HG03095 (cell line): ENCODE data around the gene ADAMTS8.

Experiments
- ATAC-seq: cut with Tn5 transposase; IDR thresholded peaks from one replicate; pipeline ENCODE4 v1.9.1; 2021; ENCODE audit warnings: moderate library complexity; ENCODE audit not compliant: unreplicated experiment

ADAMTS8 gene

GRCh38 chr11:130462101-130462885, 33.9 kb upstream of the ADAMTS8 start:
- ATAC-seq = no peak

GRCh38 chr11:130459521-130459920, 31.1 kb upstream of the ADAMTS8 start:
- ATAC-seq = no peak

GRCh38 chr11:130458410-130458729, 30.0 kb upstream of the ADAMTS8 start:
- no peak for ATAC-seq

DNA sequence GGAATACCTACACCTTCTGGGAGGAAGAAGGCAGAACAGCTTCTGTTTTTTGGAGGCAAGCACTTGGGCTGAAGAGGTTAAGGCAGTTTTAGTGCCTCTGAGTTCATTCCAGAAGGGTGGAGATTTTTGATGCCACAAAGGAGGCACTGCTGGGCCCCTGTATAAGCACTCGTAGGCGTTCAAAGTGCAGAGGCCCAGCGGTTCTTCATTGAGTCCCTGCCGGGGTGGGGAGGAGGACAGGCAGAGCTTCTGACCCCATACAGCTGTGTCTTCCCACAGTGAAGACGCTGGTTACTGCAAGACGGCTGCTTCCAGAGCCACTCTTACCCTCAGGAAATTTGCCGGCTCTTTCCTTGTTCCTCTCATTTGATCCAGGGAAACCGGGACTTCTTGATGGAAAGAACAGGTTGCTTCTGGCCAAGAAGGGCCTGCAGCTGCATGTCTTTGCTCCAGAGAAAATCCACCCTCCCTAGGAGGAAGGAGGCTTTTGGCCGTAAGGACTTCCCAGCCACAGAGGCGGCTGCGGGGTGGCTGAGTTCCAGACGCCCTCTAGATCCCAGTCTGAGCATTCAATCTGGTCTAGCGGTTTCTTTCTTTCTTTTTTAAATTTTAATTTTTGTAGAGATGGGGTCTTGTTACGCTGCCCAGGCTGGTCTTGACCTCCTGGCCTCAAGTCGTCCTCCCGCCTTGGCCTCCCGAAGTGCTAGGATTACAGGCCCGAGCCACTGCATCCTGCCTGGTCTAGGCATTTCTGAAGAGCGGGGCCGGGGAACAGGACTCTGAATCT, 29.4 kb upstream of the ADAMTS8 start:
- no peak for ATAC-seq

- no peak for ATAC-seq
Measured at GRCh38 chr11:130456286-130456685, 27.9 kb upstream of the ADAMTS8 start.

DNA sequence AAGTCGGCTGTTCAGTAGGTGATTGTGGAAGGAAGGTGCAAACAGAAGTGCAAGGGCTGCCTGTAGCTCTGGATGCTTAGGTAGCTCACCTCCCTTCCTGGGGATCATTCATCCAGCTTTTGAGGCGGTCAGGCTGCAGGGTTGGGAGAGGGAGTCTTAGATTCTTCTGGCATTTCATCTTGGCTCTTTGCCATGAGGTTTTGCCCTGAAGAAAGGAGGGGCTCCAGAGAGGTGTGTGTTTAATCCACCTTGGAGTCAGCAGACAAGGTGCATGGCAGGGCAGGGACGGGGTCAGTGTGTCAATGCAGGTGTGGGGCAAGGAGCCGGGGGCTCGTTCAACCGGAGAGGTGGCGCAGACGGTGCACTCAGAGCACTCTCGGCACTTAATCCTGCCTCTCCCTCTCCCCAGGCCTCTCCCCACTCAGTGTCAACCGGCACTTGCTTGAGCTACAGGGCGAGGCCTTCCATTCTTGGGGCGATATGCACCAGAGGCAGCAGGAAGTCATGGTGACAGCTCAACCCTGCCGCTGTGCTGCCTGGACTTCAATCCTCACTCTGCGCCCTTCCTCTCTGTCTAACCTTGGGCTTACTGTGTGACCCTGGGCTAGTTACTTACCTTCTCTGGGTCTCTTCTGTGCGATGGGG, 27.2 kb upstream of the ADAMTS8 start:
- no peak for ATAC-seq

DNA sequence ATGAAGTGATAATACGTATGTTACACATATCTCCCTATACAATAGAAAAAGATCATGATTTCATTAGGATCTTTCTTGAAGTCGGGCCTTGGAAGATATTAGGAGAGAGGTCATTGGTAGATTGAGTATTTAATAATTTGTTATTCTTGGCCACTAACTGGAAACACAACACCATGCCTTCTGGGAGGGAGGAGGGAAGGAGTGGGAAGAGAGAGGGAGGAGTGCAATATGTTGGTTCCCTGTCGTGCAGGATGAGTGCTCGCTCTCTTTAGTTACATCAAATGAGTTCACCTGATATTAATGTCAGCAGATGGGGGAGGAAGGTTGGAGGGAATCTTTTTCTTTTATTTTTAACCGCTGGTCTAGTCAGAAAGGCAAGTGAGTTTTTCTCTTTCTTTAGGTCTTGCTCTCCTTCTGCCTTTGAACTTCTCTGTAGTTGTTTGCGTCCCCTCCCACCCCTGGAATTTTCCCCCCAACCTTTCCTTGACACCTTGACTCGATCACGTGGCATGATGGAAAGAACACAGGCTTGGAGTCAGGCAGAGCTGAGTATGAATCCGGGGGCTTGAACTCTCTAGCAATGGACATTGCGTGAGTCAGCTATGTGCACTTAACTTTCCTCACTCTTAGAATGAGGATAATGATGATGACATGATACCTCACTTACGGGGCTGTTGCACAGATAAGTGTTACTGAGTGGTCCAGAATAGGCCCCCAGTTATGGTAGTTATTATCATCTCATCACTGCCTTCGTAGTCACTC, 26.3 kb upstream of the ADAMTS8 start:
- ATAC-seq = no peak

DNA sequence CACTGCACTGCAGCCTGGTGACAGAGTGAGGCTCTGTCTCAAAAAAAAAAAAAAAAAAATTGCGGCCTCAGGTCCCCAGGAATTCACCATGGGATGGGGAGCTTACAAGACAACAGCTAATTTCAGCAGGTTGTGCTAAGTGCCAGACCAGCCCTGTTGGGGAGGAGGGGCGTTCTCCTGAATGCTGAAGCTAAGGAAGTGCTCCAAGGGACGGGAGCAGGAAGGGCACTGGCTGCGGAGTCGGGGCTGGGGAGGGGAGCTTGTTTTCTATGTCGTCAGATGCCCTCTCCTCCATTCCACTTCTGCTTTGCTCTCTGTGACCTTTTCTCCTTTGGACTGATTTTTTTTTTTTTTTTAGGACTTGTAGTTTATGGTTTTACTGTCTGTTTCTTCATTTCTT, 24.5 kb upstream of the ADAMTS8 start:
- ATAC-seq = no peak

GRCh38 chr11:130452176-130452575, 23.8 kb upstream of the ADAMTS8 start:
- ATAC-seq = no peak

- ATAC-seq = no peak
Measured at GRCh38 chr11:130451231-130452019, 23.0 kb upstream of the ADAMTS8 start.

- no peak for ATAC-seq
Measured at GRCh38 chr11:130449996-130450769, 21.8 kb upstream of the ADAMTS8 start.

GRCh38 chr11:130449310-130449990, 21.0 kb upstream of the ADAMTS8 start:
- ATAC-seq = no peak

GRCh38 chr11:130448416-130449309, 20.3 kb upstream of the ADAMTS8 start, which contains the start of gene ADAMTS15:
Gene ADAMTS15 (plus strand): TSS chr11:130448645. CDS start chr11:130448974, 329 bp downstream.
- no peak for ATAC-seq

DNA sequence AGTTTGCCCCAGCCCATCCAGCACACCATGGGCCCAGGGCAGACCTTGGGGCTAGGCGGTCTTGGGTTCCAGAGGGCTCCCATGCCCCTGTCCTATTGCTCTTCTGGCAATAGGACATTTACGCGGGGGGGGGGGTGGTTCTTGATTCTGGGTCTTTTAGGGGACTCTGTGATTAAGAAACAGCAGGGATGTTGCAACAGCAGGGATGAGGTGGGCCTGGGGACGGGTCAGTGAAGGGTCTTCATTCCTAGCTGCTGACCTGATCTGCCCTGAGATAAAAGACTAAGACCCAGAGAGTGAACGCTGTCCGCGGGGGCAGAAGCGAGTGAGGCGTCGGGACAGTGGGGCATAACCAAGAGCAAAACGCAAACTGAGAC, 19.6 kb upstream of the ADAMTS8 start:
- ATAC-seq = no peak

GRCh38 chr11:130445788-130446187, 17.4 kb upstream of the ADAMTS8 start:
- no peak for ATAC-seq

DNA sequence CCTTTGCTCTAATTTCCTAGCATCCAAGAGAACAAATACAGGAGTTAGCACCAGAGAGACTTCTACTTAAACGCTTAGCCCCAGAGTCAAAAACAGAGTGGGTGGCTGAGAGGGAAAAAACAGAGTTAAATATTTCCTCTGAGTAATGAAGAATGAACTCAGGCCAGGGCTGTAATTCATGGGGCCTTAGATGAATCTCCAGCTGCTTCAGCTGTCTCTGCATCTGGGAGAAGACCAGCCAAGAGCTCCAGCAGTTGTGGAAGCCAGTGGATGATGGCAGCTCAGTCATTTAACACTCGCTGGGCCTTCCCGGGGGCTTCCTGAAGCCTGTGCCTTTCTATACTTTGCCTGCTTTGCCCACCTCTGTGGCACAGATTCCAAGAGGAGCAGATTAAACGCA, 14.3 kb upstream of the ADAMTS8 start:
- ATAC-seq = no peak

- ATAC-seq = no peak
Measured at GRCh38 chr11:130441719-130442118, 13.3 kb upstream of the ADAMTS8 start.

DNA sequence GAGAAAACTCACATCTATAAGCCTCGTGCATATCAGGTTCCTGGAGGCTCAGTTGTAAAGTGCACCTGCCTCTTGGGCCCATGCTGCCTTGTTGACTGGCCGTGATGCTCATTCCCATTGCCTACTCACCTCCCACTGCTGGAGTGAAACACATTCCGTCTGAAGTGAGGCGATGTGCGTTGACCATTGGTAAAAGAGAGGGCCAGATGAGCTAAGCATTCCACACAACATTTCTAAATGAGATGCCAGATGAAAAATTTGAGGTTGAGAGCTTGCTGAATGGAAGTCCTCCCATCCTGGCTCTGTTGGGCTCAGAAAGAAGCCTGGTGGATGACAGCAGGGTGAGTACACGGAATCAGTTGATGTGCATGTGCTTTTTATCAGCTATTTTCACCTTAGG, 11.5 kb upstream of the ADAMTS8 start:
- ATAC-seq = no peak
